ENCODE results near the gene LIAS.
"Not testable (repeated sequence)": the region's sequence is repeated elsewhere in the genome, so short reads cannot be mapped to it uniquely, and the experiment has no call there.

Gene LIAS

GRCh38 chr4:39472396-39472795 lies 13.5 kb downstream of the LIAS start:
- peaks cover 11% of the 10 kb centered on the region for H3K4me1 Mint-ChIP-seq
- peaks cover 25% of the 10 kb centered on the region for H3K36me3 Mint-ChIP-seq
- H3K27me3 Mint-ChIP-seq = no peaks in the 10 kb centered on the region
- no peak overlapping the region for H3K4me3 Mint-ChIP-seq
- no peak overlapping the region for H3K27ac Mint-ChIP-seq
- ATAC-seq = no peak
- no peaks in the 10 kb centered on the region for H3K9me3 Mint-ChIP-seq

- no peak overlapping the region for H3K4me3 Mint-ChIP-seq
- H3K27me3 Mint-ChIP-seq = no peaks in the 10 kb centered on the region
- no peaks in the 10 kb centered on the region for H3K4me1 Mint-ChIP-seq
- ATAC-seq = no peak
- H3K9me3 Mint-ChIP-seq = no peaks in the 10 kb centered on the region
- H3K27ac Mint-ChIP-seq = no peak overlapping the region
- peaks cover 25% of the 10 kb centered on the region for H3K36me3 Mint-ChIP-seq
These were observed 17.5 kb downstream of the LIAS start for GRCh38 chr4:39476187-39476895.

GRCh38 chr4:39480251-39480650 lies 21.4 kb downstream of the LIAS start:
- peaks cover 23% of the 10 kb centered on the region for H3K36me3 Mint-ChIP-seq
- no peak for ATAC-seq
- H3K4me3 Mint-ChIP-seq = no peak overlapping the region
- no peaks in the 10 kb centered on the region for H3K4me1 Mint-ChIP-seq
- peaks cover 6% of the 10 kb centered on the region for H3K9me3 Mint-ChIP-seq
- H3K27me3 Mint-ChIP-seq = no peaks in the 10 kb centered on the region
- no peak overlapping the region for H3K27ac Mint-ChIP-seq

GRCh38 chr4:39480902-39481695 lies 22.2 kb downstream of the LIAS start:
- Mint-ChIP-seq H3K27ac (no peak overlapping the region), H3K36me3 (peaks cover 19% of the 10 kb centered on the region), H3K27me3 (no peaks in the 10 kb centered on the region), H3K9me3 (peaks cover 6% of the 10 kb centered on the region), H3K4me1 (no peaks in the 10 kb centered on the region), H3K4me3 (no peak overlapping the region)
- no peak for ATAC-seq

GRCh38 chr4:39484582-39485272 lies 25.9 kb downstream of the LIAS start:
- Mint-ChIP-seq H3K4me1 (no peaks in the 10 kb centered on the region), H3K9me3 (peaks cover 6% of the 10 kb centered on the region), H3K27me3 (no peaks in the 10 kb centered on the region), H3K4me3 (no peak overlapping the region), H3K36me3 (peaks cover 7% of the 10 kb centered on the region), H3K27ac (no peak overlapping the region)
- no peak for ATAC-seq

- peaks cover 7% of the 10 kb centered on the region for H3K36me3 Mint-ChIP-seq
- no peak overlapping the region for H3K27ac Mint-ChIP-seq
- ATAC-seq = no peak
- H3K9me3 Mint-ChIP-seq = peaks cover 6% of the 10 kb centered on the region
- H3K4me3 Mint-ChIP-seq = no peak overlapping the region
- H3K4me1 Mint-ChIP-seq = no peaks in the 10 kb centered on the region
- H3K27me3 Mint-ChIP-seq = no peaks in the 10 kb centered on the region
These were observed 27.5 kb downstream of the LIAS start for GRCh38 chr4:39486221-39486804.

GRCh38 chr4:39490322-39490721 lies 31.5 kb downstream of the LIAS start:
- no peaks in the 10 kb centered on the region for H3K4me1 Mint-ChIP-seq
- no peak overlapping the region for H3K4me3 Mint-ChIP-seq
- no peak for ATAC-seq
- no peak overlapping the region for H3K27ac Mint-ChIP-seq
- H3K36me3 Mint-ChIP-seq = no peaks in the 10 kb centered on the region
- H3K27me3 Mint-ChIP-seq = no peaks in the 10 kb centered on the region
- H3K9me3 Mint-ChIP-seq = no peaks in the 10 kb centered on the region

GRCh38 chr4:39494354-39494753 lies 35.5 kb downstream of the LIAS start:
- Mint-ChIP-seq H3K4me1 (no peaks in the 10 kb centered on the region), H3K27ac (no peak overlapping the region), H3K9me3 (no peaks in the 10 kb centered on the region), H3K36me3 (no peaks in the 10 kb centered on the region), H3K4me3 (no peak overlapping the region), H3K27me3 (no peaks in the 10 kb centered on the region)
- no peak for ATAC-seq

GRCh38 chr4:39495446-39496213 lies 36.8 kb downstream of the LIAS start:
- peaks cover 6% of the 10 kb centered on the region for H3K36me3 Mint-ChIP-seq

GRCh38 chr4:39497909-39498726 lies 39.3 kb downstream of the LIAS start:
- Mint-ChIP-seq H3K4me3 (no peak overlapping the region), H3K27me3 (no peaks in the 10 kb centered on the region), H3K36me3 (peaks cover 23% of the 10 kb centered on the region), H3K27ac (no peak overlapping the region), H3K9me3 (no peaks in the 10 kb centered on the region), H3K4me1 (no peaks in the 10 kb centered on the region)
- no peak for ATAC-seq

More at GRCh38 chr4:39495446-39496213, 36.8 kb downstream of the LIAS start:
- ATAC-seq = no peak
- H3K4me1 Mint-ChIP-seq = no peaks in the 10 kb centered on the region
- H3K9me3 Mint-ChIP-seq = no peaks in the 10 kb centered on the region
- no peaks in the 10 kb centered on the region for H3K27me3 Mint-ChIP-seq
- H3K4me3 Mint-ChIP-seq = no peak overlapping the region
- no peak overlapping the region for H3K27ac Mint-ChIP-seq

GRCh38 chr4:39498727-39499020 lies 39.8 kb downstream of the LIAS start:
- Mint-ChIP-seq H3K27ac (no peak overlapping the region), H3K4me3 (no peak overlapping the region), H3K27me3 (no peaks in the 10 kb centered on the region), H3K9me3 (no peaks in the 10 kb centered on the region), H3K4me1 (no peaks in the 10 kb centered on the region), H3K36me3 (peaks cover 29% of the 10 kb centered on the region)
- no peak for ATAC-seq

- Mint-ChIP-seq H3K27ac (no peak overlapping the region), H3K4me3 (no peak overlapping the region), H3K36me3 (peaks cover 53% of the 10 kb centered on the region), H3K27me3 (no peaks in the 10 kb centered on the region), H3K9me3 (no peaks in the 10 kb centered on the region), H3K4me1 (no peaks in the 10 kb centered on the region)
- ATAC-seq = no peak
These were observed 43.3 kb downstream of the LIAS start for GRCh38 chr4:39502019-39502663.

- ATAC-seq, H3K27ac Mint-ChIP-seq, H3K4me3 Mint-ChIP-seq, H3K27me3 Mint-ChIP-seq, H3K4me1 Mint-ChIP-seq, H3K9me3 Mint-ChIP-seq: not testable (repeated sequence)
- H3K36me3 Mint-ChIP-seq = peaks cover 55% of the 10 kb centered on the region
These were observed 43.8 kb downstream of the LIAS start for GRCh38 chr4:39502664-39503035.

GRCh38 chr4:39504538-39504937 lies 45.7 kb downstream of the LIAS start:
- ATAC-seq = no peak
- Mint-ChIP-seq H3K9me3 (no peaks in the 10 kb centered on the region), H3K27ac (no peak overlapping the region), H3K4me1 (no peaks in the 10 kb centered on the region), H3K4me3 (no peak overlapping the region), H3K36me3 (peaks cover 65% of the 10 kb centered on the region), H3K27me3 (no peaks in the 10 kb centered on the region)
